Activated CD8-positive, alpha-beta memory T cell treated with anti-CD3 and anti-CD28 coated beads, Interleukin-2, amount 10 ng/mL, durations not matched to agents 7 days and 5 days (primary cell): ENCODE data around the gene DTD2. TPM values are rescaled to one million over a fixed set of nuclear protein-coding genes. Genes with fewer than 3 reads are reported as not detected.

Experiments
- ATAC-seq: fragments of 150-1000 bp; cut with Tn5 transposase; one replicate; pipeline ENCODE4 v1.10.0; 2021; ENCODE audit warnings: moderate library complexity
- CTCF ChIA-PET: fragments of 350-600 bp; sonication (Branson Sonifier 250); formaldehyde crosslinking; loops from one replicate; lab custom pipeline; 2021; ENCODE audit warnings: antibody characterized with exemption; lab: Charles Lee
- DNase-seq: peaks from one replicate; pipeline ENCODE4 v3.0.0-alpha.2; 2020
- H3K27ac Mint-ChIP-seq: one replicate; pipeline ENCODE4 v1.8.0; 2021; ENCODE audit warnings: mild to moderate bottlenecking, mixed read lengths
- H3K27me3 Mint-ChIP-seq: one replicate; pipeline ENCODE4 v1.8.0; 2021; ENCODE audit warnings: mixed read lengths
- H3K36me3 Mint-ChIP-seq: one replicate; pipeline ENCODE4 v1.8.0; 2021; ENCODE audit warnings: mild to moderate bottlenecking, mixed read lengths
- H3K4me1 Mint-ChIP-seq: one replicate; pipeline ENCODE4 v1.8.0; 2021; ENCODE audit warnings: mixed read lengths
- H3K4me3 Mint-ChIP-seq: one replicate; pipeline ENCODE4 v1.8.0; 2021; ENCODE audit warnings: mild to moderate bottlenecking, moderate library complexity, mixed read lengths
- H3K9me3 Mint-ChIP-seq: one replicate; pipeline ENCODE4 v1.8.0; 2022; ENCODE audit warnings: low read depth, mixed read lengths
- total RNA-seq, 2 experiments: library from RNA; stranded (reverse); gene quantifications; one replicate each; pipeline ENCODE4 v1.2.3, GENCODE V29; 2021

Gene DTD2
- total RNA-seq, 2 experiments from 2014 or later, result 14.7 to 20.3 TPM

- Mint-ChIP-seq H3K27me3 (no peaks in the 10 kb centered on the region), H3K9me3 (peaks cover 2% of the 10 kb centered on the region), H3K36me3 (peaks cover 14% of the 10 kb centered on the region), H3K27ac (no peak overlapping the region), H3K4me1 (no peaks in the 10 kb centered on the region), H3K4me3 (no peak overlapping the region)
- CTCF ChIA-PET, result interaction anchor here (0.9 to 1.1 kb wide), 2 partner anchors 15 to 18 kb away, joined by 3 to 4 read pairs; partner anchors contain the start of gene HEATR5A
- no peak for DNase-seq
- ATAC-seq, result no peak
These were observed 22.0 kb downstream of the DTD2 start for GRCh38 chr14:31435276-31435675.

- Mint-ChIP-seq H3K36me3 (peaks cover 3% of the 10 kb centered on the region), H3K9me3 (peaks cover 2% of the 10 kb centered on the region), H3K27ac (no peak overlapping the region), H3K4me1 (no peaks in the 10 kb centered on the region), H3K4me3 (no peak overlapping the region), H3K27me3 (no peaks in the 10 kb centered on the region)
- CTCF ChIA-PET, result no interaction called here
- DNase-seq, result no peak
- ATAC-seq, result no peak
These were observed 26.6 kb downstream of the DTD2 start for GRCh38 chr14:31430634-31431264.

GRCh38 chr14:31429791-31430190, 27.5 kb downstream of the DTD2 start:
- Mint-ChIP-seq H3K4me3 (no peak overlapping the region), H3K27me3 (no peaks in the 10 kb centered on the region), H3K36me3 (peaks cover 3% of the 10 kb centered on the region), H3K27ac (no peak overlapping the region), H3K4me1 (no peaks in the 10 kb centered on the region), H3K9me3 (peaks cover 2% of the 10 kb centered on the region)
- ATAC-seq (no peak), DNase-seq (no peak)
- CTCF ChIA-PET, result no interaction called here

DNA sequence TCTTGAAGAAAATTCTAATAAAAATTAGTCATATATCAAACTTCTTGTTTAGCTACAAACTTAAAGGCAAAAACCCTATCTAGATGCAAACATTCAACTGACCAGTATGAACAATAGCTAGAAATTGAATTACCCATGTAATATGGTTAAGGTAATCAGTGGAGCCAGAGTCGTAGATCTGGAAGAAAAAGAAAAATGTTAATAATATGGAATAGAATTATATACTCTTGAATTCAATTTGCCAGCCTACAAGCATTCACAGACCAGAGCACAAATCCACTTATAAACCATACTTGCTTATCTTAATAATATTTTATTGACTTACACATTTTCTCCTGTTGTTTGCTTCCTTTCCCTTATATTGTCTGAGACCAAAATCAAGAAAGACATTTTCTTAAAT, 29.3 kb downstream of the DTD2 start:
- peaks cover 2% of the 10 kb centered on the region for H3K9me3 Mint-ChIP-seq
- H3K4me3 Mint-ChIP-seq, result no peak overlapping the region
- ATAC-seq (no peak), DNase-seq (no peak)
- H3K4me1 Mint-ChIP-seq, result no peaks in the 10 kb centered on the region
- H3K27me3 Mint-ChIP-seq, result no peaks in the 10 kb centered on the region
- H3K27ac Mint-ChIP-seq, result no peak overlapping the region
- peaks cover 3% of the 10 kb centered on the region for H3K36me3 Mint-ChIP-seq
- CTCF ChIA-PET, result interaction anchor here (0.8 kb wide), 1 partner anchor 50 kb away, joined by 3 read pairs; no protein-coding TSS in a partner anchor

DNA sequence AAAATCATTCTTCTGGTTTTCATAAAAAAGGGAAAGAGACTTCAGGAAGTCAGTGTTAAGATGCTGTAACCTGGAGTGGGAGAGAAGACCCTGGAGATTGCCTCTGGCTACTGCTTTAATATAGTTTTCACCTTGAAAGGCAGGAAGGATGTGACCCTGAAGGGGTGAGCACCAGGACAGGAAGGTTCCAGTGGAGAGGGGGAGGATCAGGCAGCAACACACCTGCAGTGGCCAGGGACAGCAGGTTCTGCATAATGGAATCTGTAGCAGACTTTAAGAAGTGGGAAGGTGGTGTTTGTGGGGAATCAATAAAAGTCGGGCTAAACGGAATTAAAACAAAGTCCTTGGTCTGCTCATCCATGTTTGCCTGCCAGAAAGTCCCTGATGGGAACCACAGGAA, 30.6 kb downstream of the DTD2 start:
- no peak overlapping the region for H3K27ac Mint-ChIP-seq
- no peaks in the 10 kb centered on the region for H3K4me1 Mint-ChIP-seq
- DNase-seq (no peak), ATAC-seq (no peak)
- no peaks in the 10 kb centered on the region for H3K27me3 Mint-ChIP-seq
- H3K9me3 Mint-ChIP-seq, result no peaks in the 10 kb centered on the region
- no peak overlapping the region for H3K4me3 Mint-ChIP-seq
- CTCF ChIA-PET, result no interaction called here
- no peaks in the 10 kb centered on the region for H3K36me3 Mint-ChIP-seq

- Mint-ChIP-seq H3K27ac (no peak overlapping the region), H3K9me3 (no peaks in the 10 kb centered on the region), H3K27me3 (no peaks in the 10 kb centered on the region), H3K4me3 (no peak overlapping the region), H3K4me1 (peaks cover 6% of the 10 kb centered on the region), H3K36me3 (no peaks in the 10 kb centered on the region)
- ATAC-seq (no peak), DNase-seq (no peak)
- CTCF ChIA-PET, result no interaction called here
These were observed 31.4 kb downstream of the DTD2 start for GRCh38 chr14:31425905-31426304.

GRCh38 chr14:31421200-31421599, 36.1 kb downstream of the DTD2 start:
- Mint-ChIP-seq H3K9me3 (no peaks in the 10 kb centered on the region), H3K27me3 (peaks cover 3% of the 10 kb centered on the region), H3K4me3 (peak overlapping the region; percentile 93), H3K27ac (peak overlapping the region; percentile 89), H3K4me1 (peaks cover 21% of the 10 kb centered on the region), H3K36me3 (peaks cover 4% of the 10 kb centered on the region)
- no peak for DNase-seq
- ATAC-seq, result no peak
- CTCF ChIA-PET, result interaction anchor here (1.0 to 1.4 kb wide), 6 partner anchors 14 to 392 kb away, joined by 3 to 8 read pairs (median 4); partner anchors contain the start of gene DTD2

DNA sequence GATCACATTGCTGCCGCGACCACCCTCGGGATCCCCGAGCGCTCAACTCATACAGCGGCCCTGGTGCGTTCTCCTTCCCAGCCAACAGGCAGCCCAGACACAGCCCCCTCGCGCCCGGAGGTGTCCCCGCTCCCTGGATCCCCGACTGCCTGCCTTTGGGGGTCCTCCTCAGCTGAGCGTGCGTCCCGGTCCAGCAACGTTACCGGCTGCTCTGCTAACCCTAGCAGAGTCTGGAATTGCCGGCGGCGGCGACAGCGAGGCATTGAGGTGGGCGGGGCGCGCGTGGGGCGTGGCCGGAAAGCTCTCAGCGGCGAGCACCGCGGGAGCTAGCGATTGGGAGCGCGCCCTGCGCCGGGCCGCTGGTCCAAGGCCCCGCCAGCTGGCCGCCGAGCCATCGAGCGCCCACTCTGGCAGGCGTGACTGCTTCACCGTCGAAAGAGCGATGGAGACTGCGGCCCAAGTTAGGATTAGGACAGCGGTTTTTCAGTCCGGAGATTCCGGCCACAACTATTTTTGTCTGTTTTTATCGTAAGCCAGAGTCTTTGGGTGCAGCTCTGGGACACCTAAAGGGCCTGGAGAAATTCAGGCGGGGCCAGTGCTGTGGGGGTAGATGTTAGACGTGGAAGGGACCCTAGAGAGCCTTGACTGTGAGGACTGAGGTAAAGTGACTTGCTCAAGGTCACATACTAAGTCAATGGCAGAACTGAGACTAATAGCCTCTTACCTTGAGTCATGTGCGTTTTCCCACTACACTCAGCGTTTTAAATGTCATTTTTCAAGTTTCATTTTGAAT, 36.8 kb downstream of the DTD2 start, which contains the start of gene HEATR5A:
Gene HEATR5A, minus strand, starts transcription at position 232 of the 793 bp plus-strand sequence. CDS start 17,575 bp downstream, outside the sequence.
- peak; percentile 94 for DNase-seq
- Mint-ChIP-seq H3K27ac (peak within 1 kb of the TSS; percentile 89), H3K4me3 (peak within 1 kb of the TSS; percentile 93), H3K4me1 (peaks cover 21% of the 10 kb centered on the region), H3K27me3 (peaks cover 3% of the 10 kb centered on the region), H3K36me3 (peaks cover 4% of the 10 kb centered on the region), H3K9me3 (no peaks in the 10 kb centered on the region)
- peak; percentile 98 for ATAC-seq
- CTCF ChIA-PET, result interaction anchor here (0.7 to 2.8 kb wide), 14 partner anchors 14 to 391 kb away, joined by 3 to 10 read pairs (median 4); partner anchors contain the start of gene DTD2

- H3K4me1 Mint-ChIP-seq, result peaks cover 22% of the 10 kb centered on the region
- H3K27me3 Mint-ChIP-seq, result peaks cover 3% of the 10 kb centered on the region
- peak overlapping the region; percentile 89 for H3K27ac Mint-ChIP-seq
- peaks cover 4% of the 10 kb centered on the region for H3K36me3 Mint-ChIP-seq
- H3K4me3 Mint-ChIP-seq, result peak overlapping the region; percentile 93
- DNase-seq (peak; percentile 44), ATAC-seq (peak; percentile 20)
- CTCF ChIA-PET, result interaction anchor here (0.8 to 2.8 kb wide), 12 partner anchors 15 to 214 kb away, joined by 3 to 10 read pairs (median 4); no protein-coding TSS in a partner anchor
- no peaks in the 10 kb centered on the region for H3K9me3 Mint-ChIP-seq
These were observed 37.4 kb downstream of the DTD2 start for GRCh38 chr14:31419967-31420318.

DNA sequence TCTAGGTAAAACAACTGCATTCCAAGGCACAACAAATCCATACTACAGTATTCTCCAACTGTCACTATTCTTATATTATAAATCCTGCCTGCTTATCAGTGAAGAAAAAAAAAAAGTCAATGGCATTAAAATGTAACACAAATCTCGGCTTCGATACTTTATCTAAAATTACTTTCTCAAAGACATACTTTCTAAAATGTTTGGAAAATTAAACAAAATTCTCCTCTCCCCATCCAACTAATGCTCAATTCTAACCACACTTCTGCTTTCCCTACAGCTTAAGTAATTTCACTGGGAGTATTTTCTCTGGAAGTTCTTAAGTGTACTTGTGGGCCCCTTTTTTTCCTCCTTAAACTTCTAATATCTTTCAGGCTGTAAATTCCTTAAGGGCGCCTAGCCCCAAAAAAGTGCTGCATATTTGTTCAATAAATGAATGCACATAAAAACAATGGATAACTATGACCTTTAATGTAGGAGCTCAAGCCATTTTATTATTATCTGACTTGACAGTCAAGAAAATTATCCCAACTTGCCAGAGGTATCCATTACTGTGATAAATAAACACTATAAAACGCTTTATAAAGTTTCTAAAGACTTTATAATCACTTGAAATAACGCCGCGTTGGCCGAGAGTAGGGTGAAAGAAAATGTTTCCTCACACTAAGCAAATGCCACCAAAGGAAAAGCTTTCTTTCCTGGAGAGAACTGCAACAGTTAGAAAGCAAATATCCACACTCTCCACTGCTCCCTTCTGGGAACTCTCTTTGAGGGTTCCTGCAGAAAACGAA, 37.9 kb downstream of the DTD2 start:
- peak overlapping the region; percentile 49 for H3K27ac Mint-ChIP-seq
- no peak for ATAC-seq
- H3K27me3 Mint-ChIP-seq, result peaks cover 3% of the 10 kb centered on the region
- H3K4me1 Mint-ChIP-seq, result peaks cover 26% of the 10 kb centered on the region
- H3K4me3 Mint-ChIP-seq, result peak overlapping the region; percentile 93
- DNase-seq, result no peak
- H3K9me3 Mint-ChIP-seq, result no peaks in the 10 kb centered on the region
- peaks cover 4% of the 10 kb centered on the region for H3K36me3 Mint-ChIP-seq
- CTCF ChIA-PET, result interaction anchor here (1.0 to 2.8 kb wide), 5 partner anchors 18 to 211 kb away, joined by 3 to 10 read pairs (median 3); no protein-coding TSS in a partner anchor

- CTCF ChIA-PET, result interaction anchor here (1.0 to 2.8 kb wide), 3 partner anchors 35 to 210 kb away, joined by 3 to 10 read pairs (median 4); no protein-coding TSS in a partner anchor
- ATAC-seq (no peak), DNase-seq (no peak)
- Mint-ChIP-seq H3K9me3 (no peaks in the 10 kb centered on the region), H3K36me3 (peaks cover 4% of the 10 kb centered on the region), H3K4me3 (no peak overlapping the region), H3K4me1 (peaks cover 33% of the 10 kb centered on the region), H3K27me3 (peaks cover 3% of the 10 kb centered on the region), H3K27ac (no peak overlapping the region)
These were observed 38.9 kb downstream of the DTD2 start for GRCh38 chr14:31418440-31418839.

- H3K4me1 Mint-ChIP-seq, result peaks cover 23% of the 10 kb centered on the region
- DNase-seq (no peak), ATAC-seq (no peak)
- CTCF ChIA-PET, result no interaction called here
- H3K4me3 Mint-ChIP-seq, result no peak overlapping the region
- peaks cover 2% of the 10 kb centered on the region for H3K36me3 Mint-ChIP-seq
- peaks cover 1% of the 10 kb centered on the region for H3K27me3 Mint-ChIP-seq
- H3K27ac Mint-ChIP-seq, result no peak overlapping the region
- no peaks in the 10 kb centered on the region for H3K9me3 Mint-ChIP-seq
These were observed 43.0 kb downstream of the DTD2 start for GRCh38 chr14:31414190-31414833.
